Middle frontal gyrus (tissue), 1 donor: Measurements from ENCODE around the gene TCF7L2.

ENCODE experiments used
- DNase-seq: peaks from one replicate; pipeline ENCODE4 v3.0.0-alpha.2; 2015; ENCODE audit warnings: low spot score; ENCODE audit errors: extremely low spot score

Gene TCF7L2

DNA sequence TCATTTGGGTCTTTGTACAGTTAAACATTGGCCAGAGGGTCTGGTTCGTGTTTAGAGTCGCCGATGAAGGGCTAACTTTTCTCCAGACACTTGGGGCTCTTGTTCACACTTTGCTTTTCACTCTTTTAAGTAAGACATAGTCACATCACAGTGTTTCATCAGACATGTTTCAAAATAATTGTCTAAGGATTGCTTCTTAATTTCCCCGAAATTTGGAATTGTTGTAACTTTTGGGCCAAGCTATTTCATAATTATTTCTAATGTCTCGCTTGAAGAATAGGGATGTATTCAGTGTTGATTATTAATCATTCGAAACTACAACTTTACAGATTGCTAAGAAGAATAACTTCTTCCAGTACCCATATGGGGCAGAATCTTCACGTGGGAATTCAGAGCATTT, 92.8 kb downstream of the TCF7L2 start:
- DNase-seq, result no peak

DNA sequence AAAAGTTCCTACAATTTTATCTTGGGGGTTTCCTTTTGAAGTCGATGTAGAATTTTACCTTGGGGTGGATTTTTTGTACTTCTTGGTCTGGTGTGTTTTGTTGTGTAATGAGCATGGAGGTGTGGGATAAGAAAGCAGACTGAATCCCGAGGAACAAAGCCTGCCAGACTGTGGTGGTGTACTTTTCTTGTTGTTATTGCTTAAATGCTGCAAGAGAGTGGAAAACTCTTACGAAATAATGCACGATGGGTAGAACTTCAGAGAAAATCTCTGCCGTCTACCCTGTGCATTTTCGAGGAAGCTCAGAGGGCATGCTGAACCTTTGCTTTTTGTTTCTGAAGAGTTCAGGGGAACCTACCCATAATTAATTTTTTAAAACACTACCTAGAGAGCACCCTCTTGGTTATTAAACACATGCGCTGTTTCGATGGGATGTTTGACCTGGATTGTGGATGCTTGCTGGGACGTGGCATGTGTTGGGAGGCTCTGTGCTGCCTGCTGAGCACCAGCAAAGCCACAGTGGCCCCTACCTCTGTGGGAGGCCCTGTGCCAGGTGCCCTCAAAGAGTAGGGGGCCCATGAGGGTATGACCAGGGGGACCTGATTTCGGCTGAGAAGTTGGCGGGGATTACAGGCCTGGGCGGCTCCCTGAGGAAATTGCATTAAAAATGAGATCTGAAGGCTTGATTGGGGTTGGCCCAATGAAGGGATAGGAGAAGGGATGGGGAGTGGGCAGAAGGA, 94.1 kb downstream of the TCF7L2 start:
- no peak for DNase-seq

DNA sequence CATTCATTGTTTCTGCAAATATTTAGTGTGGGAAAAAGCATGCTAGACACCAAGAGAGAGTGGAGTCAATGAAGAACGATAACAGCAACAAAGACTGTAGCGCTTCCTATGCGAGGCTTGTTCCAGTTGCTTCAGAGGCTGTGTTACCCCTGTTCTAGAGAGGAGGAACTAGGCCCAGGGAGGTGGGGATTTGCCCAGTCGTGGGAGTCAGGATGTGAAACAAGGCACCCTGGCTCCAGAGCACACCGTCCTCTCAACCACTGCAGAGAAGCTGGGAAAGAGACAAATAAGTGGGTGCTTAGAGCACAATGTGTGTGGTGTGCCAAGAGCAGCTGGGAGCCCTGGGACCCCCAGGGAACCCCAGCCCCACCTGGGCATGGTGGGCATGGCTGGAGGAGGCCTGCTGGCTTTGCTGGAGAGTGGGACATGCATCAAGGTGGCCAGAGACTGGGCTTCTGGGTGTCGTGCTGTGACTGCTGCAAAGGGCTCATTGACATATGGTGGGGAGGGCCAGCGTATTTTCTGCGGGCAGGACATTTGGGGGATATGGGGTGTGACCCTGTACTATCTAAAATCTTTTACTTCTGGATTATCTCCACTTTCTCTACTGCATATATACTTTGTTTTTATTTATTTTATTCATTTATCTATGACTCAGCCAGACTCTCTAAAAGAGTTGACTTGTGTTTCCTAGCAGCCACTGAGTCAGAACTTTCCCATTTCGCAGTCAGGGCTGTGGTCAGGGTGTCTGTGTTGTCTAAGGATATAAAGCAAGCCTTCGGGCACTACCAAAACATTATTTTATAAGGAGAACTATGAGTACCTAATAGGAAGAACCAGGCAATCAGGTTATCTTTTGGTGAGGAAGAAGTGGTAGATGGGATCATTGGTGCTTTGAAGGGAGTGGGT, 95.4 kb downstream of the TCF7L2 start:
- DNase-seq, result no peak

DNA sequence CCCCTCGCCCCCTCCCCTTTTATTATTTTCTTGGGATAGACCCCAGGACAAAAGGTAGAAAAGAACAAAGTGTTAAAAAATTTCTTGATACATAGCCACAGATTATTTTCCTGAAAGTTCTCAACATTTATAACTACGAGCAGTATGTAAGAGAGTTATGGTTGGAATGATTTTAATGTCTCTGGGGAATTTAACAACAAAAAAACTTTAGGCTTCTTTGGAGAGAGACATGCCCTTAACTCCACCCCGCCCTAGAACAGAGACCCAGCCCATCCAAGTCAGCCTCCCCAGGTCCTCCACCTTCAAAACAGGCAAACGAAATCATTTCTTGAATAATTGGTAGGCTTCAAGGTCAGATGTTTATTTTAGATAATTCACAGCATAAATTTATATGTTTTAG, 97.1 kb downstream of the TCF7L2 start:
- DNase-seq, result no peak

DNA sequence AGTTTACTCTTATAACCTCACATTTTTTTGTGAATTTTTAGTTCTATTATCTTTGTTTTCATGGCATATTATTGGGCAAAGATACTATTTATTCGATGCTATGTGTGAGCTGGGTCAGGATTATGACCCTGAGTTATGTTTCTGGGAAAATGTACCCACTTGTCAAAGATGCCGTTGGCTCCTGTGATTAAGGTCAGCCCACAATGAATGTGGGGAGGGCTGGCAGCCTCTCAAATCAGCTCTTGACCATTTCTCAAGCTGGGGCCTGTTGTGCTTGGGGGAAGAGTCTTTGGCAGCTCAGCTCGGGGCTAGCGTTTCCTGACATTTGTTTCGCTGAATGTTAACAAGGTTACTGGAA, 97.5 kb downstream of the TCF7L2 start:
- no peak for DNase-seq

DNA sequence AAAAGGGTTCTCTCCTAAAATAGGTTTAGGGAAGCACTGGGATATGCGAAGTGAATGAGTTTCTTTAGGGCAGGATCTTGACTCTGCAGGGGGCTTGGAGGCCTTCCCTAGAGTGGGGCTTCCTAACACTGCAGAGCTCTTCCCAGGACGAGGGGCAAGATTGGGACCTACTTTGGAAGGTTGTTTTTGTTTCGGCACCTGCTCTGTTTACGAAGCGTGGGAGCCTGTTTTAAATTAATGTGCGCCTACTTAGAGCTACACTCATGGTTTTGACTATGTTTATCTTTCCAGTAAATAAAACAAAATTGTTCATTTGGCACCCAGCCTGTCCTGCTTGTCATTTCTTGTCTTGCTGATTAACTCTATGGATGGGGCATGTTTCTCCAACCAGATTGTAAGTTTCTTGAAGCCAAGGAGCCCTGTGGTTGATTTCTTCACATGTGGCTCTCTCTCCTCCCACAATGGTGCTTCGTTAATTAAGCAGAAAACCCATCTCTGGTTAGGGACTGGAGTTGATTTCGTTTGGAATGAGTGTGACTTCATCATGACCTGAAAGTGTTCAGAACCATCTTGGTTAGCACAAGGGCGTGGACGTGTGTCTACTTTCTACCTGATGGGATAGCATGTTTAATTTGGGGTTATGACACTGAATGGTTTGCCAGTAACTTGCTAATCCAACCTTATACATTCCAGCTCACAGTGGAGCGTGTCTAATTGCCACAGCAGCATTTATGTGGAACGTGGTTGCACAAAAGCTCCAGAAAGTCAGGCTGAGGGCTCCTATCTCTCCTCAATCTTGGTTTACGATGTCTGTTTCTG, 98.1 kb downstream of the TCF7L2 start:
- no peak for DNase-seq

DNA sequence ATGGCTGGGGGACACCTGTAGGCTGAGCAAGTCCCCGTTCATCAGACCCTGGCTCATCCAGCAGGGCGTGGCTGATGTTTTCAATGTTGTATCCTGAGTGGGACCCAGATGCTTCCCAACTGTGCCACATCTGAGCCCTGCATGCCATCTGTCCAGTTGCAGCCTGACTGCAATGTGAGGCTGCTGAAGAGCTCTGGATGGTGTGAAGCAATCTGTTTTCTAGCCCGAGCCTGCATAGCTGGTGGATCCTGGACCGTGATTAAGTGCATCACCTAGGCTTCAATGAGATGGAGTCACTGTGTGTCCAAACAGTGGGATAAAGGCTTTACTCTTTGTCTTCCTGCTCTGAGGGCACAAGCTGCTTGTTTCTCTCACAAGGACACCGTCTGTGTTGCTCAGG, 99.8 kb downstream of the TCF7L2 start:
- no peak for DNase-seq

DNA sequence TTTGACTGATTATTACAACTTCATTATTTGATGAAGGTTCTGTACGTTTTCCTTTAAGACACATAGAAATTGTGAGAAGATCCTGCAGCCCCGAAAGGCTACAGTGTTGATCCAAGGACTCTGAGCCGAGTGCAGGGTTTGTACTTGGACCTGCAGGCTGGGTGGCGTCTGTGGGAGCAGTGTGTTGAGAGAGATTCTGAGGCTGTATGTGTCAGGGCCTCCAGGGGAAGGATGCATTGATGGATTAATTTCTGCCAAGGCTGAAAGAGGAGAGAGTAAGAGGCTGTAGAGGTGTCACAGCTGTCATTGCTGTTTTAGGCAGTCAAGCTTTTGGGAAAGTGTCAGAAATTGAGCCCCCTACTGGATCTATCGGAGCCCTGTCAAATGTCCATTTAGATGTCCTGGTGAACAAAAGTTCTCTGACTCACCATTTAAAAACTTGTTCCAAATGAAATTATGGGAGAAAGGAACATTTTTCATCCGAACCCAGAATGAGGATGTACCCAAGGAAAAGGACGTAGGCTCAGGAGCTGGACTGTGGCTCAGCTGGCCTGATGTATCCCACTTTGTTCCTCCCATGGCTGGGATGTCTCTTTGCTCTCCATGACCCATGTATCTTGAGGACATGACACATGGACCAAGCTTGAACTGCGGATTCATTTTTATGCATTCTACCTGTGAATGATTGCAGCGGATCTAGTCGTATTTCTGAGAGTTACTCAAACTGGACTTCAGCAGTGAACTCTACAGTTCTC, 102.2 kb downstream of the TCF7L2 start:
- DNase-seq, result no peak

DNA sequence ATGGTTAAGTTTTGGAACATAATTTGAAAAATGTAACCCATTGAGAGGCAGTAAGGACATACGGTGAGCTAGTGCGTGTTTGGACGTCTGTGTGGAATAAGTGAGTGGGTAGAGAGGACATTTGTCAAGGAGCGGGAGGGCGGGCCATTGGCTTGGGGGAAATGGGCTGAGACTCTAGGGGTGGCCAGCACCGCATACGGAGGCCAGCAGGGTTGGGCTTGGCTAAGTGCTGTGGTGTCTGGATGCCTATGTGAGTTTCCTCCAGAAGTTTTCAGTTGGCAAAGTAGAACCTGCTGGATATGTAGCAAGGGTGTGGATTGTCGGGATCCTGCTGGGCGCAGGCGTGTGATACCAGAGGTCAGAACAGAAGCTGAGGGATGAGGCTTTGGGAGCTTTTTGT, 103.0 kb downstream of the TCF7L2 start:
- DNase-seq, result no peak

DNA sequence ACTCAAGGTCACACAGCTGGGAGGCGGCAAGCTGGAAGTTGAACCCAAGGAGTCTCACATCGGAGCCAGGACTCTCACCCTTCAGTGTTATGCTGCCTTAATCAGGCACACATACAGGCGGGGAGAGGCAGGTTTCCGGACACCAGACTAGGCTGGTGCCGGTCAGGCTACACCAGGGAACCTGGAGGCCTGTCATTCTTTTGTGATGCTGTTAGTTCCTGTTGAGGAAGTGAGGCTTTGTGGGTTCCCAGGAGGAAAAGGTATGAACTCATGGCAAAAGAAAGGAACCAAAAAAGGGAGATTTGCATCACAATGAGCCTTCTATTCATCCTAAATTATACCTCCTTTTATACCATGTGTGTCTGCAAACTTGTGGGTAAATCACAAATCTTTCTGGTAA, 103.8 kb downstream of the TCF7L2 start:
- DNase-seq, result no peak

DNA sequence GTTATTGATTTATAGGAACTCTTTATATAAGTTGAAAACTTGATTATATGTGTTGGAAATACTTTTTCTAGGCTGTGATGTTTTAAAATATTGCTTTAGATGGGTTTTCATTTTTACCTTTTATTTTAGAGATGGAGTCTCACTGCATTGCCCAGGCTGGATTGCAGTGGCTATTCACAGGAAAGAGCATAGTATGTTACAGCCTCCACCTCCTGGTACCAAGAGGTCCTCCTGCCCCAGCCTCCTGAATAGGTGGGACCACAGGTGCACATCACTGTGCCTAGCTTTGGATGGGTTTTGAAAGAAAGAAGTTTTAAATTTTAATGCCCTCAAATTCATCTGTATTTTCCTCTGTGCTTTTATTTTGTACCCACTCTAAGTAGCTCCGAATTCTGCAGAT, 105.4 kb downstream of the TCF7L2 start:
- DNase-seq, result no peak

DNA sequence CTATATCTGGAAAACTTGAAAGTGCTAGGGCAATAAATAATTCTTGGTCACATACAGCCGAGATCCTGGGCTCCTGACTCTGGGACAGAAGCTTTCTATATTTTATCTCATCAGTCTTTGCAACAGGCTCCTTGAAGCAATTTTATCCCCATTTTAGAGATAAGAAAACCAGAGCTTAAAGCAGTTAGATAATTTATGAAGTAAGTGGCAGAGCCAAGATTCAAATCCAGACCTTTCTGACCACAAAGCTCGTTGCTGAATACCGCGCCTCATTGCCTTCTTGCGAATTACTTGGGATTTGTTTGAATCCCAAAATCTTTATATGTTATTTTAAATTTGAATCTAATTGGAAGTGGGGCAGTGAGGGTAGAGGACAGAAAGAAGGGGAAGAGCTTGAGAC, 106.0 kb downstream of the TCF7L2 start:
- DNase-seq, result no peak

DNA sequence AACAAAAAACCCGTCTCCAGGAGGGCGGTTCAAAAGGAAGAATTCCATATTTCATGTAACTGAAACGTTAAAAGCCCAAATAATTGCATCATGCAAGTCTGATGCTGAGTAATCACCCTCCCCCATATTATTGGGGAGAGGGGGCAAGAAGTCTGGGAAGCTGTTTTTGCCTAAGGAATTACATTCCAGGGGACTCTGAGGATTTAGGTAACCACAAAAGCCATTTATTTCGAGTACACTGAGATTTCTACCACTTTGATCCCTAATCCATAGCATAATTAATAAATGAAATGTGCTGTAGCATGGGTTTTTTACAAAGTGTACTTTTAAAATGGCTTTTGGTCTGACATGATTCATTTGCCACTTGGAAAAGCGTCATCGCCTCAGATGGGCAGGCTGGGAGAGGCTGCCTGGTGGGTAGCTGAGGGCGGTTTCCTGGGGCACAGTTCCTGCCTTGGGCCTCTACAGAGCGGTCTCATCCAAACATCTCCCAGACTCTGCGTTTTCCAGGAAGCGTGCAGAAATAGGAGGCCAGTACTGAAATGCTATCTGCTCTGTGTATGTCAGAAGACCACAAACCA, 106.5 kb downstream of the TCF7L2 start:
- no peak for DNase-seq

DNA sequence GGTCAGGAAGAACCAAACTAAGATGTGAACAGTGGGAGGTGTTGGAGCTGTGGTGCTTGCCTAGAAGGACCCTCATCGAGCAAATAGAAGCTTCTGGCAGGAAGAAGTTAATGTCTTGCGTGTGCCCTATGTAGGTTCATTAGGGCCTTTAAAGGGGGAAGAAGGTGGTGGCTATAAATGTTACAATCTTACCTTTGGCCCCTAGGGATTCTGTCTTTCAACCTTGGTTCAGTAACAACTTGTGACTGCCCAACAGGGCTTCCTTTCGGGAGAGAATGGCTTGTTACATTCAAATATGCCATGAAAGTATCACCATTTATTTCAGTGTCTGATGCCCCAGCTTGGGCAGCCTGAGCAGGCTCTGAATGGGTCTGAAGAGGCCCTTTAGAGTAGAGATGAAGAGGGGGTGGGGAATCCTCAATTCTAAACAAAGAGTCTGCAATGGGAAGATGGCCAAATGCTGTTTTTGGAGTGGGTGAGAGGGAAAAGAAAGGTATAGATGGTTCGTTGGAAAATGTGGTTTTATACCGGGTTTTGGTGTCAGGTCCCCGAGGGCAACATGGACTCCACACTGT, 108.0 kb downstream of the TCF7L2 start:
- no peak for DNase-seq

DNA sequence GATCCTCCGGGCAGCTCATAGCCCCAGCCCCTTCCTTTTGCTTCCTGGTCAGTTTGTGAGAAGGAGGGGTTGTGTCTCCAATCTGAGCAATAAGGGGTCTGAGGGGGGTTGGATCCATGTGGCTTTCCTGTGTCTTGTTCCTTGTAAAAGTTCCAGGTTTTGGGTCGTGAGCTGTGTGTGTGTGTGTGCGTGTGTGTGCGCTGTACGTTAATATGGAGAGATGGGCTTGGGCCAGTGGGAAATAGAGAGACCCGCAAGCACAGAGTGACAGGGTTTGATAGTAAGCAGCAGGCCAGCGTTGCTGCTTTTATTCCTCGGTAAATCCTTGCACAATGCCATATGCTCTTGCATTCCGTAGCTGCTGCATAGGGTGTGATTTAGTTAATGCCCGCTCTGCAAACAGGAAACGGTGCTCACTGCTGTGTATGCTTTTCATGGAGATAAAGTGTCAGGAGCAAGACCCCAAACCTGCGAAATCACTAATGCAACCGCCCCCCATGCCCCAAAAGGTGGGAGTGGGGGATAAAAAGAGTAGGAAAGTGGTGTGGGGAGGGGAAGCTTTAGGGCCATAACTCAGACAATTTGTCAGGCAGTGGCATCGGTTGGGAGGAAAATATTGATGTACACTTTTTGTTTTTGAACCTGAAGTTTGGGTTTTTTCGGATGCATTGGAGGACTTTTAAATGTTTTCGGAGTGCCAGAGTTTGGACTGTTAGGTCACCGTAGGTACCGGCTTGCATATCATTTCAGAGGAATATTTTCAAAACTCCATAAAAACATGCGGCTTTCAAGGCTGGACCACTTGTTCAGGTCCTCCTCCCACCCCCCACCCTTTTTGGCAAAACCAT, 108.7 kb downstream of the TCF7L2 start:
- no peak for DNase-seq

DNA sequence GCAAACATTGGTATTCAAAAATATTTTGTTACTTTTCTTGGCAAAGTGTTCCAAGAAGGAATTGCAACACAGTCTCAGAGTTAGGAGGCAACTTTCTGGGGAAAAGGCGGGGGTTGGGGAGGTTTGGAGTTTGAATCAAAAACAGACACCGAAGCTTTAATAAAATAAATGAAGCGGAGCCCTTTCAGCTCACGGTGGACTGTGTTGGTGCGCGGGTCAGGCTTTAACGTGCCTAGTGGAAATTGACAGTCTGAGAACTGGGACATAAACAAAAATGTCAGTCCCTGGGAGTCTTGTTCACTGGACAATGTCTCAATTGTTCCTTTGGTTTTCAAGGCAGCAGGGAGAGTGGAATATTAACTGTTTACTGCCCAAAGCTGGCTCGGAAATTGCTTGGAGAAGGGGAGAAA, 109.3 kb downstream of the TCF7L2 start:
- DNase-seq, result peak; percentile 25

DNA sequence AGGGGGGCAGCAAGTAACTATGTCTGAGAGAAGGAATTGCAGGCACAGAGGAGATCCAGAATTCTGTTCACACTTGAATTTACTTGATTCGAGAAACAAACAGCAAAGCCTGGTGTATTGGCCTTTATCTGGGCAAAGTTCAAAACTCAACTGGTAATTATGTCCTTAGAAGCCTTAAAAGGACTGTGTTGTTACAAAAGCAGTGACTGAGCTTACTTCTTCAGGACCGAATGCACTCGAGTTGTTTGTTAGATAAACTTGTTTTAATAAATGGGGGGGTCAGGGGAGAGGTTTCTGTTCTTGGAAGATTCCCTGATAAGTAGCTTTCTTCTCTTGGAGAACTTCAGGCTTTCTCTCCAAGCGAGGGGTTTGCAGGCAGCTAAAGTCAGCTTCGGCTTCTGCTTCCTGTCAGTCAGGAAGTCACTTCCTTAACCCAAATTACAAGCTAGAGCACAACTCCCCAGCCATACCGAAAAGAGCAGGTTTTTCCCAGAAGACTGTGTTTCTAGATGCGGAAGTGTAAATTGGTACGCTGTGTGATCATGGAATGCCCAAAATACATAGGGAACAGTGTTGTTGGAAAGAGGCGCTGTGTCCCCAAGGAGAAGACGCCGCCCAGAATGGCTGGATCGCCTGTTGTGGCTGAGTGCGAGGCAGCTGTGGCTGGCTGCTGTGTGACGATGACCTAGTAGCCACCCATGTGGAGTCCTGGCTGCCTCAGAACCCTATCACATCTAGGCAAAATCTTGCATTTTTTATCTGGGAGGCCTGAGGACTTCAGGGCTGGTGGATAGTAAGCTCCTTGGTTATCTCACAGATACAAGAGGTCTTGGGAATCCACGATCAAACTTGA, 110.4 kb downstream of the TCF7L2 start:
- no peak for DNase-seq

DNA sequence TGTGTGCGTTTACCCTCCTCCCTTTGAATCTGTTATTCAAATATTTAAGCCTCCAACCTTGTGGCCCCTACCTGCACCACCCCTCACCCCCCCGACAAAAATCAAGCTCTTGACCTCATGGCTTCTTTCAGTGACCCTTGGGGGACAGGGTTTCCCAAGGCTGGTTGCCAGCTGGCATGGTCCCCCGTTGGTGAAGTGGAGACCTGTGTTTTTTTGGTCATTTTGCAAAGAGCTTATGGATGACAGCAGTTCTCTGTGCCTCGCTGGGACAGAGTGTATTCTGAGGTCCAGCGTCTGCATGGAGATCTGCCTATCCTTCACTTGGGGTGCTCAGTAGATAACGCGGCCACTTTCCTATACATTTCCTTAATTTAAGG, 111.0 kb downstream of the TCF7L2 start:
- DNase-seq, result no peak

DNA sequence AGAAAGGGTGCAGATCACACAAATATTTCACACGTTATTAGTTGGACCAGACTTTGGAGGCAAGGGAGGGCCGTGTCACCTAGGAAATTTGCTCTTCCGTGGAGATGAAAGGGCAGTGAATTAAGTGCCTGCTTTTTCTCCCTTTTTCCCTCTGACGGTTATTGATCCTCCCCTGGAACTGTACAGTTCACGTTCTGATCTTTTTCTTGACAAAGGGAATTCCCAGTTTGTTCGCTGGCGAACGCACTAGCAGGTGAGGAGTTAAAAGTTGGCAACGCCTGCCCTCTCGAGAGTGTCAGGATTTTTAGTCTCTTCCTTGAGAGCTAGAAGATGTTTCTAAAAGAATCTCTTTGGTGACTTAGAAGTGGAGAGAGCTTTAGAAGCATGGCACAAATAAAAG, 111.5 kb downstream of the TCF7L2 start:
- no peak for DNase-seq
